ENCODE results near the gene HDAC7.

- TF ChIP-seq CTCF (IDR thresholded peaks at IDR 0.05; ENCODE audit: low read depth, low read length, missing input control) (no peak), MAX (IDR thresholded peaks at IDR 0.05) (no peak), REST (IDR thresholded peaks at IDR 0.05) (no peak), RAD21 (IDR thresholded peaks at IDR 0.05) (no peak)
These were observed 47.8 kb upstream of the HDAC7 start for GRCh38 chr12:47867495-47867941.

Data from liver (tissue), 3 donors.